SK-N-SH (cell line): ENCODE results near the gene ZNF148.

Experiments
- TAF1 ChIP-seq: IDR thresholded peaks from 2 replicates; pipeline ENCODE4 v1.6.1; 2012; ENCODE audit warnings: low read depth, mild to moderate bottlenecking, low read length, moderate library complexity, borderline replicate concordance
- TF ChIP-seq, protein P1 (sequence below): fragments of 200-600 bp; sonication (generic); IDR thresholded peaks from 2 replicates; pipeline ENCODE4 v1.6.1; 2017; ENCODE audit warnings: antibody characterized with exemption, mild to moderate bottlenecking, moderate library complexity
- TF ChIP-seq, protein P2 (sequence below): IDR thresholded peaks from 2 replicates; pipeline ENCODE4 v1.6.1; 2012; ENCODE audit warnings: mild to moderate bottlenecking, low read depth, low read length, moderate library complexity

DNA sequence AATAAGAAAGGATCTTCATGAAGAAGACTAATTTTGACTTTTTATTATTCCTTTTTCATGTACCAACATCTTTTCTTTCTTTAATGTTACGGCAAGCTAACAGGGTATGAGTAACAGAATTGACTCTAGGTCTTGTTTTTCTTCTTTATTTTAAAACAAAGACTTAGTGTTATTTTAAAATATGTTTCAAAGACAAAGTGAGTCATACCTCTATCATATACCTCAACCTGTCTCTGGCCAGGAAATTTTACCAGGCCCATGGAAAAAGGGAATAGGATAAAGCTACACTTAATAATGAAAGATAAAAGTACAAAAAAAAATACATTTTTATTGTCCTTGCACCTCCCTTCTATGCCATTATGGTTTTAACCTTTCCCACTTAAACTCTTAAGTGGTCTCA lies 57.4 kb downstream of the ZNF148 start:
- TF ChIP-seq, protein P1, sequence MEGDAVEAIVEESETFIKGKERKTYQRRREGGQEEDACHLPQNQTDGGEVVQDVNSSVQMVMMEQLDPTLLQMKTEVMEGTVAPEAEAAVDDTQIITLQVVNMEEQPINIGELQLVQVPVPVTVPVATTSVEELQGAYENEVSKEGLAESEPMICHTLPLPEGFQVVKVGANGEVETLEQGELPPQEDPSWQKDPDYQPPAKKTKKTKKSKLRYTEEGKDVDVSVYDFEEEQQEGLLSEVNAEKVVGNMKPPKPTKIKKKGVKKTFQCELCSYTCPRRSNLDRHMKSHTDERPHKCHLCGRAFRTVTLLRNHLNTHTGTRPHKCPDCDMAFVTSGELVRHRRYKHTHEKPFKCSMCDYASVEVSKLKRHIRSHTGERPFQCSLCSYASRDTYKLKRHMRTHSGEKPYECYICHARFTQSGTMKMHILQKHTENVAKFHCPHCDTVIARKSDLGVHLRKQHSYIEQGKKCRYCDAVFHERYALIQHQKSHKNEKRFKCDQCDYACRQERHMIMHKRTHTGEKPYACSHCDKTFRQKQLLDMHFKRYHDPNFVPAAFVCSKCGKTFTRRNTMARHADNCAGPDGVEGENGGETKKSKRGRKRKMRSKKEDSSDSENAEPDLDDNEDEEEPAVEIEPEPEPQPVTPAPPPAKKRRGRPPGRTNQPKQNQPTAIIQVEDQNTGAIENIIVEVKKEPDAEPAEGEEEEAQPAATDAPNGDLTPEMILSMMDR: no peak
- TF ChIP-seq, protein P2, sequence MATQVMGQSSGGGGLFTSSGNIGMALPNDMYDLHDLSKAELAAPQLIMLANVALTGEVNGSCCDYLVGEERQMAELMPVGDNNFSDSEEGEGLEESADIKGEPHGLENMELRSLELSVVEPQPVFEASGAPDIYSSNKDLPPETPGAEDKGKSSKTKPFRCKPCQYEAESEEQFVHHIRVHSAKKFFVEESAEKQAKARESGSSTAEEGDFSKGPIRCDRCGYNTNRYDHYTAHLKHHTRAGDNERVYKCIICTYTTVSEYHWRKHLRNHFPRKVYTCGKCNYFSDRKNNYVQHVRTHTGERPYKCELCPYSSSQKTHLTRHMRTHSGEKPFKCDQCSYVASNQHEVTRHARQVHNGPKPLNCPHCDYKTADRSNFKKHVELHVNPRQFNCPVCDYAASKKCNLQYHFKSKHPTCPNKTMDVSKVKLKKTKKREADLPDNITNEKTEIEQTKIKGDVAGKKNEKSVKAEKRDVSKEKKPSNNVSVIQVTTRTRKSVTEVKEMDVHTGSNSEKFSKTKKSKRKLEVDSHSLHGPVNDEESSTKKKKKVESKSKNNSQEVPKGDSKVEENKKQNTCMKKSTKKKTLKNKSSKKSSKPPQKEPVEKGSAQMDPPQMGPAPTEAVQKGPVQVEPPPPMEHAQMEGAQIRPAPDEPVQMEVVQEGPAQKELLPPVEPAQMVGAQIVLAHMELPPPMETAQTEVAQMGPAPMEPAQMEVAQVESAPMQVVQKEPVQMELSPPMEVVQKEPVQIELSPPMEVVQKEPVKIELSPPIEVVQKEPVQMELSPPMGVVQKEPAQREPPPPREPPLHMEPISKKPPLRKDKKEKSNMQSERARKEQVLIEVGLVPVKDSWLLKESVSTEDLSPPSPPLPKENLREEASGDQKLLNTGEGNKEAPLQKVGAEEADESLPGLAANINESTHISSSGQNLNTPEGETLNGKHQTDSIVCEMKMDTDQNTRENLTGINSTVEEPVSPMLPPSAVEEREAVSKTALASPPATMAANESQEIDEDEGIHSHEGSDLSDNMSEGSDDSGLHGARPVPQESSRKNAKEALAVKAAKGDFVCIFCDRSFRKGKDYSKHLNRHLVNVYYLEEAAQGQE: no peak
- no peak for TF ChIP-seq TAF1
